A549 (cell line): ENCODE data around the gene DACT2. TPM values are rescaled to one million over a fixed set of nuclear protein-coding genes. Genes with fewer than 3 reads are reported as not detected.

Experiments
- ATAC-seq, 2 experiments: fragments of 200-7000 bp in 1 of 2; fragments of >200 bp in 1 of 2; cut with Nextera tagmentation in 1 of 2; cut with Tn5 transposase in 1 of 2; 3 replicates each; pipeline versions ENCODE4 v1.8.0 to v1.9.1; 2018 to 2020; ENCODE audit warnings: mild to moderate bottlenecking in 1 of 2, moderate library complexity in 1 of 2
- CTCF ChIA-PET: fragments of 300-600 bp; sonication (Branson Sonifier 250); formaldehyde crosslinking; extraction: SDS; loops from one replicate; lab custom pipeline; 2021; ENCODE audit warnings: antibody characterized with exemption, inconsistent platforms; lab: Yijun Ruan, JAX
- POLR2A ChIA-PET: fragments of 350-600 bp; formaldehyde crosslinking; extraction: SDS; loops from one replicate; lab custom pipeline; 2021; ENCODE audit warnings: antibody characterized with exemption, inconsistent platforms; lab: Yijun Ruan, JAX
- DNase-seq, 2 experiments: peaks; one replicate each; pipeline versions ENCODE4 v3.0.0 to v3.0.0-alpha.2; 2011 to 2016; ENCODE audit warnings: low read depth in 1 of 2, low spot score in 1 of 2
- FAIRE-seq: peaks from 2 replicates; lab custom pipeline; 2011; peaks lifted over from hg19 to GRCh38; lab: Jason Lieb, UNC
- H3K27ac ChIP-seq, 2 experiments: fragments of >200 bp; sonication (Bioruptor Twin); formaldehyde crosslinking; 3 replicates each; pipeline ENCODE4 v1.5.1; 2016 to 2017
- H3K4me1 ChIP-seq: fragments of >200 bp; sonication (Bioruptor Twin); formaldehyde crosslinking; 3 replicates; pipeline ENCODE4 v1.6.1; 2016
- H3K4me2 ChIP-seq: fragments of >200 bp; sonication (Bioruptor Twin); formaldehyde crosslinking; 3 replicates; pipeline ENCODE4 v1.6.1; 2016
- H3K4me3 ChIP-seq: fragments of >200 bp; sonication (Bioruptor Twin); formaldehyde crosslinking; 3 replicates; pipeline ENCODE4 v1.5.1; 2016
- H3K9me3 ChIP-seq: fragments of >200 bp; sonication (Bioruptor Twin); formaldehyde crosslinking; 3 replicates; pipeline ENCODE4 v1.6.1; 2016
- BCL3 ChIP-seq: fragments of >200 bp; sonication (Bioruptor Twin); formaldehyde crosslinking; IDR thresholded peaks from 3 replicates; pipeline ENCODE4 v1.6.1; 2016
- CEBPB ChIP-seq, 2 experiments: fragments of >200 bp in 1 of 2; sonication (Bioruptor Twin) in 1 of 2; formaldehyde crosslinking in 1 of 2; IDR thresholded peaks; 2 replicates each; pipeline ENCODE4 v1.6.1; 2012 to 2016
- CHD2 ChIP-seq: fragments of 150-350 bp; IDR thresholded peaks from 2 replicates; pipeline ENCODE4 v1.6.1; 2014; ENCODE audit warnings: low read length; ENCODE audit not compliant: partially characterized antibody
- CHD4 ChIP-seq: fragments of 200-600 bp; sonication (generic); IDR thresholded peaks from 2 replicates; pipeline ENCODE4 v1.6.1; 2016; ENCODE audit warnings: antibody characterized with exemption, mild to moderate bottlenecking, borderline replicate concordance
- EHMT2 ChIP-seq: fragments of 200-600 bp; sonication (generic); IDR thresholded peaks from 2 replicates; pipeline ENCODE4 v1.6.1; 2016; ENCODE audit warnings: antibody characterized with exemption, low read depth, mild to moderate bottlenecking, moderate library complexity
- ESRRA ChIP-seq: fragments of 150-350 bp; IDR thresholded peaks from 2 replicates; pipeline ENCODE4 v1.6.1; 2014; ENCODE audit warnings: mild to moderate bottlenecking, low read length, borderline replicate concordance
- GATA3 ChIP-seq: IDR thresholded peaks from 2 replicates; pipeline ENCODE4 v1.6.1; 2012; ENCODE audit warnings: borderline replicate concordance
- HDAC2 ChIP-seq: fragments of 200-600 bp; sonication (generic); IDR thresholded peaks from 2 replicates; pipeline ENCODE4 v1.6.1; 2016
- HEYL ChIP-seq: fragments of 250-450 bp; sonication (Bioruptor Pico); IDR thresholded peaks from 2 replicates; pipeline ENCODE4 v1.8.0; 2021; ENCODE audit warnings: mild to moderate bottlenecking, moderate library complexity
- HOXA7 ChIP-seq: fragments of 250-450 bp; sonication (Bioruptor Pico); IDR thresholded peaks from 2 replicates; pipeline ENCODE4 v1.5.0; 2020; ENCODE audit warnings: mild to moderate bottlenecking, moderate library complexity
- JUNB ChIP-seq: fragments of >200 bp; sonication (Bioruptor Twin); formaldehyde crosslinking; IDR thresholded peaks from 2 replicates; pipeline ENCODE4 v1.6.1; 2016
- MAFK ChIP-seq: fragments of 450-650 bp; IDR thresholded peaks from 2 replicates; pipeline ENCODE4 v1.6.1; 2014; ENCODE audit not compliant: partially characterized antibody
- MAZ ChIP-seq: fragments of 150-350 bp; IDR thresholded peaks from 2 replicates; pipeline ENCODE4 v1.6.1; 2014; ENCODE audit warnings: antibody characterized with exemption, low read depth, low read length, borderline replicate concordance
- MYC ChIP-seq: IDR thresholded peaks from 2 replicates; pipeline ENCODE4 v1.6.1; 2012; ENCODE audit warnings: mild to moderate bottlenecking, inconsistent platforms, low read length, improper control_type of control experiment, borderline replicate concordance
- NPAS2 ChIP-seq: fragments of 250-450 bp; sonication (Bioruptor Pico); IDR thresholded peaks from 2 replicates; pipeline ENCODE4 v1.8.0; 2022; ENCODE audit warnings: mild to moderate bottlenecking, moderate library complexity, borderline replicate concordance
- NR3C1 ChIP-seq: fragments of >200 bp; sonication (Bioruptor Twin); formaldehyde crosslinking; IDR thresholded peaks from 3 replicates; pipeline ENCODE4 v1.6.1; 2017
- POLR2AphosphoS2 ChIP-seq: conservative IDR thresholded peaks from 2 replicates; pipeline ENCODE4 v1.6.1; 2012; ENCODE audit warnings: low read length, improper control_type of control experiment, inconsistent platforms
- RARB ChIP-seq: fragments of 250-450 bp; sonication (Bioruptor Pico); IDR thresholded peaks from 2 replicates; pipeline ENCODE4 v1.8.0; 2021; ENCODE audit warnings: mild to moderate bottlenecking, moderate library complexity
- REST ChIP-seq: fragments of 200-600 bp; sonication (generic); IDR thresholded peaks from 2 replicates; pipeline ENCODE4 v1.6.1; 2016; ENCODE audit warnings: antibody characterized with exemption, mild to moderate bottlenecking, moderate library complexity
- SMC3 ChIP-seq: fragments of >200 bp; sonication (Bioruptor Twin); formaldehyde crosslinking; IDR thresholded peaks from 3 replicates; pipeline ENCODE4 v1.6.1; 2018; ENCODE audit warnings: inconsistent platforms
- WGBS: methylation state at CpG from one replicate; pipeline ENCODE4 v1.1.6; 2017; ENCODE audit errors: missing lambda C conversion rate; 5-methylcytosine and 5-hydroxymethylcytosine counted together
- polyA plus RNA-seq, 4 experiments: library from polyadenylated mRNA; depleted of rRNA in 3 of 4; stranded (reverse); fragments of >200 nt; fragmentation: RNase III in 1 of 4; extraction: RNeasy Plus Mini Kit Qiagen cat#74134 plus additional on column Dnase treatment in 1 of 4; gene quantifications; 2 replicates in 3 of 4; 3 replicates in 1 of 4; pipeline ENCODE4 v1.2.3, GENCODE V29; 2011 to 2017
- TF ChIP-seq, protein P1 (sequence below): IDR thresholded peaks from 2 replicates; pipeline ENCODE4 v1.6.1; 2012; ENCODE audit warnings: low read depth, borderline replicate concordance
- TF ChIP-seq, protein P2 (sequence below): IDR thresholded peaks from 2 replicates; pipeline ENCODE4 v1.6.1; 2012

DACT2 gene
- polyA plus RNA-seq, 2 of the 4 experiments (the other 2 are of a cell fraction) = 0.63 to 1.5 TPM

GRCh38 chr6:168301648-168302398 lies 17.8 kb downstream of the DACT2 start:
- CTCF ChIA-PET = interaction anchor here (0.8 to 1.0 kb wide), 2 partner anchors 28 to 403 kb away, joined by 3 read pairs; no protein-coding TSS in a partner anchor
- DNase-seq (peak; percentile 8 to 16), FAIRE-seq (no peak), ATAC-seq (peak; percentile 56 to 76; a peak in 4 of 6 replicates)
- Histone ChIP-seq H3K4me2 (peak overlapping the region; percentile 72), H3K4me3 (0 out of 3 replicates have a peak overlapping the region, but pooled peaks have one; percentile 15), H3K4me1 (peaks cover 16% of the 10 kb centered on the region), H3K9me3 (no peaks in the 10 kb centered on the region), H3K27ac (peak overlapping the region; percentile 53 to 81; a peak in 5 of 6 replicates)
- WGBS = 30% methylated on average over 16 of the region's 16 CpGs
- POLR2A ChIA-PET = no interaction called here
- peak; percentile 69 for TF ChIP-seq MAFK
- no peak for TF ChIP-seq EHMT2

DNA sequence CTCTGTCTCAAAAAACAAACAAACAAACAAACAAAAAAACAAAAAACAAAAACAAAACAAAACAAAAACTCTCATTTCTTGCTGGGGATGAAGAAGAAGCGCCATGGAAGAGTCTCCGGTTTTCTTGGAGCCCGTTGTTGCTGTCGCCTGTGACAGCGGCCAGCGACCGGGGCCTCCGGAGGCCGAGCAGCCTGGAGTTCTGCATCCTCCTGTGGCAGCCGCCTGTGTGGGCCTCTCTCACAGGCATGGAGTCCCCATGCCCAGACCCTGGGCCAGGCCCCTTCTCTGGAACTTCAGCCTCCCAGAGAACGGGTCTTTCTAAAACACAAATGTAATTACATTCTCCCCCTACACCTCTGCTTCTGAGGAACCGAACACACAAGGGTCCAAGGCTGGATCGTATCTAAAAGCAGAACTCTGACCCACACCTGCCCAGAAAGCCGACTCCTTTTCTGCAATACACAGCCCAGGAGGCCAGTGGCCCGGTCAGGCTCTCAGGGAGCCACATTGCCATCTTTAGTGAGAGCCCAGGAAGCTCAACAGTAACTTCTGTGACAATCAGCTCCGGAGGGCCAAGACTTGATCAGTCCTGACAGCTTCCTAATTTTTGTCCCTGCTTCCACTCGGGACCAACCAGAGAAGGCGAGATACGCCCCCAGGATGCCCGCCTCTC lies 18.5 kb downstream of the DACT2 start:
- Histone ChIP-seq H3K9me3 (no peaks in the 10 kb centered on the region), H3K4me3 (no peak overlapping the region), H3K4me1 (peaks cover 16% of the 10 kb centered on the region), H3K4me2 (peak overlapping the region; percentile 72), H3K27ac (peak overlapping the region; percentile 53 to 81; a peak in 5 of 6 replicates)
- TF ChIP-seq, protein P1, sequence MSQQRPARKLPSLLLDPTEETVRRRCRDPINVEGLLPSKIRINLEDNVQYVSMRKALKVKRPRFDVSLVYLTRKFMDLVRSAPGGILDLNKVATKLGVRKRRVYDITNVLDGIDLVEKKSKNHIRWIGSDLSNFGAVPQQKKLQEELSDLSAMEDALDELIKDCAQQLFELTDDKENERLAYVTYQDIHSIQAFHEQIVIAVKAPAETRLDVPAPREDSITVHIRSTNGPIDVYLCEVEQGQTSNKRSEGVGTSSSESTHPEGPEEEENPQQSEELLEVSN = no peak
- no peak for TF ChIP-seq NPAS2
- no peak for TF ChIP-seq MAZ
- no peak for TF ChIP-seq REST
- no peak for TF ChIP-seq RARB (CRISPR knock-in tag)
- TF ChIP-seq MYC = no peak
- TF ChIP-seq SMC3 = no peak
- no peak for TF ChIP-seq HDAC2
- no peak for TF ChIP-seq CHD2
- no peak for TF ChIP-seq POLR2AphosphoS2
- no peak for TF ChIP-seq GATA3
- TF ChIP-seq ESRRA = no peak
- no peak for TF ChIP-seq NR3C1
- TF ChIP-seq CEBPB (IDR thresholded peaks at IDR 0.05) = no peak
- no peak for TF ChIP-seq HEYL (CRISPR knock-in tag)
- no peak for TF ChIP-seq CHD4
- TF ChIP-seq, protein P2, sequence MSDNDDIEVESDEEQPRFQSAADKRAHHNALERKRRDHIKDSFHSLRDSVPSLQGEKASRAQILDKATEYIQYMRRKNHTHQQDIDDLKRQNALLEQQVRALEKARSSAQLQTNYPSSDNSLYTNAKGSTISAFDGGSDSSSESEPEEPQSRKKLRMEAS = no peak
- TF ChIP-seq BCL3 = no peak
- no peak for TF ChIP-seq JUNB
- TF ChIP-seq HOXA7 (CRISPR knock-in tag) = no peak
- POLR2A ChIA-PET = no interaction called here
- FAIRE-seq (no peak), ATAC-seq (peak in 1 of 2 experiments; percentile 38; a peak in 3 of 6 replicates), DNase-seq (no peak)
- WGBS = 82% methylated on average over 20 of the region's 20 CpGs
- CTCF ChIA-PET = interaction anchor here (0.8 kb wide), 1 partner anchor 402 kb away, joined by 3 read pairs; no protein-coding TSS in a partner anchor
